Suprapubic skin (tissue), 4 donors: Measurements from ENCODE around the gene STK32B. TPM values are rescaled to one million over a fixed set of nuclear protein-coding genes. Genes with fewer than 3 reads are reported as not detected.

Experiments
- DNase-seq, 2 donors: peaks; one replicate each; pipeline ENCODE4 v3.0.0-alpha.2; 2019; ENCODE audit warnings: low spot score in 2 of 2
- H3K27ac ChIP-seq: fragments of 200-600 bp; sonication (generic); one replicate; pipeline ENCODE4 v1.5.1; 2019
- H3K27me3 ChIP-seq: fragments of 200-600 bp; sonication (generic); one replicate; pipeline ENCODE4 v1.5.1; 2019
- H3K36me3 ChIP-seq: fragments of 200-600 bp; sonication (generic); one replicate; pipeline ENCODE4 v1.5.1; 2019
- H3K4me1 ChIP-seq: fragments of 200-600 bp; sonication (generic); one replicate; pipeline ENCODE4 v1.5.1; 2019
- H3K4me3 ChIP-seq: fragments of 200-600 bp; sonication (generic); one replicate; pipeline ENCODE4 v1.5.1; 2019; ENCODE audit warnings: mild to moderate bottlenecking
- H3K9me3 ChIP-seq: fragments of 200-600 bp; sonication (generic); one replicate; pipeline ENCODE4 v1.5.1; 2019
- CTCF ChIP-seq, 2 donors: fragments of 200-600 bp in 1 of 2; fragments of 450-650 bp in 1 of 2; sonication (generic) in 1 of 2; IDR thresholded peaks; one replicate each; pipeline ENCODE4 v1.5.1; 2016 to 2019; ENCODE audit warnings: antibody characterized with exemption in 2 of 2, mild to moderate bottlenecking in 1 of 2, moderate library complexity in 1 of 2
- EP300 ChIP-seq: sonication (generic); formaldehyde crosslinking; IDR thresholded peaks from one replicate; pipeline ENCODE4 v1.6.1; 2017; ENCODE audit warnings: antibody characterized with exemption
- POLR2A ChIP-seq, 2 donors: fragments of 450-650 bp; IDR thresholded peaks; one replicate each; pipeline ENCODE4 v1.6.1; 2017; ENCODE audit warnings: antibody characterized with exemption in 2 of 2, mild to moderate bottlenecking in 2 of 2, moderate library complexity in 2 of 2
- POLR2AphosphoS5 ChIP-seq, 3 donors: sonication (generic); formaldehyde crosslinking; IDR thresholded peaks; one replicate each; pipeline ENCODE4 v1.6.1; 2017; ENCODE audit warnings: antibody characterized with exemption in 3 of 3
- WGBS: methylation state at CpG from one replicate; pipeline ENCODE4 v1.1.5; 2018; 5-methylcytosine and 5-hydroxymethylcytosine counted together
- total RNA-seq, 4 donors: library from RNA; depleted of rRNA; stranded (reverse); fragments of >200 nt; gene quantifications; one replicate each; pipeline ENCODE4 v1.1.0, GENCODE V29; 2016

STK32B gene
- total RNA-seq, 4 donors from 2014 or later, result 0.76 to 2.2 (median 1.2) TPM

DNA sequence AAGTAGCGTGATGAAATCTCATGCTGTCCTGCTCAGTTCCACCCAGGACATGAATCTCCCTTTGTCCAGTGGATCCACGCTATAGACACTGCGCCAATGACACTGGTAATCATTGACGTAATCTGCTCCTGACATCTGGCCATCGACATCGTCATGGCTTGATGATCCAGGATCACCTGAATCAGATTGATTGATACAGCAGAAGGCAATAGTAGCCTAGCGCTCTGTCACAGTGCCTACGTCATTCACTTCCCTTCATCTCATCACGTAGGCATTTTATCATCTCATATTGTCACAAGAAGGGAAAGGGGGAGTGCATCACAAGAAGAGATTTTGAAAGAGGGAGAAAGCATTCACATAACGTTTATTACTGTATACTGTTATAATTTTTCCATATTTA, 68.8 kb downstream of the STK32B start:
- Histone ChIP-seq H3K4me3 (no peak overlapping the region), H3K36me3 (no peaks in the 10 kb centered on the region), H3K4me1 (peaks cover under 1% of the 10 kb centered on the region), H3K27me3 (no peaks in the 10 kb centered on the region), H3K27ac (no peak overlapping the region), H3K9me3 (no peaks in the 10 kb centered on the region)
- 90% methylated on average over 10 of the region's 10 CpGs for WGBS
- DNase-seq, result no peak
- TF ChIP-seq POLR2A (IDR thresholded peaks at IDR 0.05), result no peak
- no peak for TF ChIP-seq CTCF (IDR thresholded peaks at IDR 0.05)
- no peak for TF ChIP-seq POLR2AphosphoS5 (IDR thresholded peaks at IDR 0.05)
- TF ChIP-seq EP300, result no peak

DNA sequence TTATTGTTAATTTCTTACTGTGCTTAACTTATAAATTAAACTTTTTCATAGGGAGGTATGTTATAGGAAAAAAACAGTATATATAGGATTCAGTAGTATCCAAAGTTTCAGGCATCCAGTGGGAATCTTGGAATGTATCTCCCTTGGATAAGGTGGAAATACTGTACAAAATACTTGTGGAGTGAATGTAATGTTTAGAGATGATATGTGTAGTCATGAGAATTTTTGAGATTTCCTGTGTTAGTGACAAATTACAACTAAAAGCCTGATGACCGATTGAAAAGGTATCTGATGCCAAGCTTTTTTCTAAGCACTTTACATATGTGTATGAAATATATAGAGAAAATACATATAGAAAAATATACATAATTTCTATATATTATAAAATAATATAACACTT, 69.2 kb downstream of the STK32B start:
- Histone ChIP-seq H3K4me1 (no peaks in the 10 kb centered on the region), H3K9me3 (no peaks in the 10 kb centered on the region), H3K27ac (no peak overlapping the region), H3K4me3 (no peak overlapping the region), H3K27me3 (no peaks in the 10 kb centered on the region), H3K36me3 (no peaks in the 10 kb centered on the region)
- DNase-seq, result no peak
- TF ChIP-seq EP300, result no peak
- no peak for TF ChIP-seq CTCF (IDR thresholded peaks at IDR 0.05)
- no peak for TF ChIP-seq POLR2A (IDR thresholded peaks at IDR 0.05)
- no peak for TF ChIP-seq POLR2AphosphoS5 (IDR thresholded peaks at IDR 0.05)
- WGBS, result 87% methylated on average over 1 of the region's 1 CpG

GRCh38 chr4:5122114-5122513, 70.8 kb downstream of the STK32B start:
- H3K27ac ChIP-seq, result no peak overlapping the region
- no peak for DNase-seq
- TF ChIP-seq CTCF (IDR thresholded peaks at IDR 0.05) (no peak), EP300 (no peak), POLR2AphosphoS5 (IDR thresholded peaks at IDR 0.05) (no peak), POLR2A (IDR thresholded peaks at IDR 0.05) (no peak)
- H3K4me1 ChIP-seq, result no peaks in the 10 kb centered on the region
- no peaks in the 10 kb centered on the region for H3K36me3 ChIP-seq
- H3K9me3 ChIP-seq, result no peaks in the 10 kb centered on the region
- 98% methylated on average over 1 of the region's 1 CpG for WGBS
- H3K27me3 ChIP-seq, result no peaks in the 10 kb centered on the region
- no peak overlapping the region for H3K4me3 ChIP-seq

DNA sequence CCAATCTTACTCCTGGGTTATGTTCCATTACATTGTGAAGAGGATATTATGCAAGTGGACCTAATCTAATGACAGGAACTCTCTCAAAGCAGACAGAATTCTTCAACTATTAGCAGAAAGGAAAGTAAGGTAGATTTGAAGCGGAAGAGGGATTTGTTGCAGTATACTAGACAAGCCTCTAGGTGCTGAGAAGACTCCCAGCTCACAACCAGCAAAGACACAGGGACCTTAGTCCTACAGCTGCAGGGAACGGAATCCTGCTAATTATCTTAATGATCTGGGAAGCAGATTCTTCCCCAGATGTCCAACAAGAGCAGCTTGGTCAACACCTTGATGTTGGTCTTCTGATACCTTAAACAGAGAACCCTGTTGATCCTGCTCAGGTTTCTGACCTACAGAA, 73.6 kb downstream of the STK32B start:
- Histone ChIP-seq H3K4me1 (no peaks in the 10 kb centered on the region), H3K27ac (no peak overlapping the region), H3K36me3 (no peaks in the 10 kb centered on the region), H3K9me3 (no peaks in the 10 kb centered on the region), H3K4me3 (no peak overlapping the region), H3K27me3 (no peaks in the 10 kb centered on the region)
- WGBS, result 81% methylated on average over 2 of the region's 2 CpGs
- no peak for DNase-seq
- TF ChIP-seq CTCF (IDR thresholded peaks at IDR 0.05), result no peak
- no peak for TF ChIP-seq EP300
- TF ChIP-seq POLR2A (IDR thresholded peaks at IDR 0.05), result no peak
- TF ChIP-seq POLR2AphosphoS5 (IDR thresholded peaks at IDR 0.05), result no peak

GRCh38 chr4:5125321-5125720, 74.0 kb downstream of the STK32B start:
- H3K4me3 ChIP-seq, result no peak overlapping the region
- H3K4me1 ChIP-seq, result no peaks in the 10 kb centered on the region
- no peaks in the 10 kb centered on the region for H3K9me3 ChIP-seq
- H3K27ac ChIP-seq, result no peak overlapping the region
- no peaks in the 10 kb centered on the region for H3K36me3 ChIP-seq
- no peaks in the 10 kb centered on the region for H3K27me3 ChIP-seq
- TF ChIP-seq POLR2AphosphoS5 (IDR thresholded peaks at IDR 0.05) (no peak), POLR2A (IDR thresholded peaks at IDR 0.05) (no peak), CTCF (IDR thresholded peaks at IDR 0.05) (no peak), EP300 (no peak)
- DNase-seq, result no peak
- 78% methylated on average over 4 of the region's 5 CpGs for WGBS
